Fibroblast of peridontal ligament (primary cell): ENCODE data around the gene ZNF575.
"Not testable (repeated sequence)": the region's sequence is repeated elsewhere in the genome, so short reads cannot be mapped to it uniquely, and the experiment has no call there.

Experiments used
- DNase-seq: peaks from one replicate; pipeline ENCODE4 v3.0.0-alpha.2; 2010; ENCODE audit errors: extremely low read depth

ZNF575 gene

GRCh38 chr19:43544077-43544476, 11.1 kb downstream of the ZNF575 start:
- DNase-seq = no peak

GRCh38 chr19:43545276-43545675, 12.3 kb downstream of the ZNF575 start:
- no peak for DNase-seq

- DNase-seq = no peak
Observed at GRCh38 chr19:43545981-43546380, 13.0 kb downstream of the ZNF575 start.

- no peak for DNase-seq
Observed at GRCh38 chr19:43546581-43546980, 13.6 kb downstream of the ZNF575 start.

- DNase-seq = not testable (repeated sequence)
Observed at GRCh38 chr19:43547926-43548325, 14.9 kb downstream of the ZNF575 start.

- DNase-seq = no peak
Observed at GRCh38 chr19:43548706-43549105, 15.7 kb downstream of the ZNF575 start.

GRCh38 chr19:43551399-43552197, 18.6 kb downstream of the ZNF575 start:
- DNase-seq = no peak

- no peak for DNase-seq
Observed at GRCh38 chr19:43552198-43552450, 19.1 kb downstream of the ZNF575 start.

GRCh38 chr19:43552616-43553015, 19.6 kb downstream of the ZNF575 start:
- no peak for DNase-seq

- DNase-seq = no peak
Observed at GRCh38 chr19:43553656-43554055, 20.7 kb downstream of the ZNF575 start.

- DNase-seq = no peak
Observed at GRCh38 chr19:43554317-43554895, 21.4 kb downstream of the ZNF575 start.

GRCh38 chr19:43555185-43555770, 22.3 kb downstream of the ZNF575 start:
- DNase-seq = peak; percentile 73

GRCh38 chr19:43560687-43561086, 27.7 kb downstream of the ZNF575 start:
- peak; percentile 32 for DNase-seq

- no peak for DNase-seq
Observed at GRCh38 chr19:43561139-43561970, 28.4 kb downstream of the ZNF575 start.

GRCh38 chr19:43562226-43562697, 29.3 kb downstream of the ZNF575 start:
- no peak for DNase-seq

GRCh38 chr19:43562698-43563241, 29.8 kb downstream of the ZNF575 start:
- DNase-seq = peak; percentile 78

GRCh38 chr19:43563816-43564457, 30.9 kb downstream of the ZNF575 start:
- DNase-seq = no peak

- DNase-seq = no peak
Observed at GRCh38 chr19:43564800-43565199, 31.8 kb downstream of the ZNF575 start.

GRCh38 chr19:43569657-43570056, 36.7 kb downstream of the ZNF575 start:
- no peak for DNase-seq

GRCh38 chr19:43570174-43570791, 37.3 kb downstream of the ZNF575 start:
- no peak for DNase-seq

GRCh38 chr19:43572171-43572588, 39.2 kb downstream of the ZNF575 start:
- DNase-seq = no peak
